ENCODE measurements around the gene POLH. TPM values are rescaled to one million over a fixed set of nuclear protein-coding genes. Genes with fewer than 3 reads are reported as not detected.

Gene POLH
- total and polyA plus RNA-seq, 2 of the 4 experiments (the other 2 are of a cell fraction) = 13.3 to 26.0 TPM

- Histone ChIP-seq H4K20me1 (ENCODE audit: insufficient read depth, low read length) (peaks cover 15% of the 10 kb centered on the region), H3K9ac (ENCODE audit: low read depth, low read length) (no peak overlapping the region), H3K27ac (ENCODE audit: insufficient read depth, low read length) (no peak overlapping the region), H3K14ac (replicated peaks; ENCODE audit: low read depth, low read length) (no peak overlapping the region), H2BK5ac (ENCODE audit: low read depth, low read length, poor library complexity, severe bottlenecking) (no peak overlapping the region), H3K4ac (ENCODE audit: low read depth, low read length) (no peak overlapping the region), H4K5ac (ENCODE audit: low read depth, low read length) (no peak overlapping the region), H4K8ac (ENCODE audit: low read depth in 2 of 2, low read length in 2 of 2) (no peak overlapping the region), H3K18ac (ENCODE audit: low read depth, low read length) (no peak overlapping the region), H3K56ac (ENCODE audit: extremely low read depth, insufficient read depth, low read length) (no peak overlapping the region), H2AK5ac (ENCODE audit: low read depth, low read length) (no peak overlapping the region), H2AK9ac (replicated peaks; ENCODE audit: low read depth, low read length, poor library complexity) (no peak overlapping the region), H3K4me1 (ENCODE audit: control insufficient read depth, insufficient read depth, low read length) (peaks cover 2% of the 10 kb centered on the region; the same call in 1 of the 2 replicates), H3K23ac (ENCODE audit: low read depth, low read length) (no peak overlapping the region), H2BK15ac (ENCODE audit: low read depth, low read length) (no peak overlapping the region), H3K27me3 (ENCODE audit: control insufficient read depth, insufficient read depth, low read length) (no peaks in the 10 kb centered on the region), H3K4me2 (ENCODE audit: low read depth, low read length) (no peak overlapping the region), H2BK20ac (ENCODE audit: low read depth, low read length) (no peak overlapping the region), H3K4me3 (ENCODE audit: insufficient read depth, low read depth, low read length) (no peak overlapping the region), H2BK120ac (ENCODE audit: low read depth, low read length) (no peak overlapping the region), H3K79me1 (ENCODE audit: low read depth in 1 of 2, low read length in 2 of 2) (peaks cover 20 to 39% of the 10 kb centered on the region in 2 experiments), H3K36me3 (ENCODE audit: control insufficient read depth, insufficient read depth, low read length) (peaks cover 31% of the 10 kb centered on the region), H3K9me1 (ENCODE audit: insufficient read depth, low read length) (peaks cover 3% of the 10 kb centered on the region), H4K91ac (ENCODE audit: insufficient read depth, low read depth, low read length) (no peak overlapping the region), H3K9me3 (ENCODE audit: control insufficient read depth, insufficient read depth, low read length) (no peaks in the 10 kb centered on the region), H2AFZ (replicated peaks; ENCODE audit: low read length, poor library complexity) (no peak overlapping the region)
- DNase-seq (no peak), ATAC-seq (ENCODE audit: low read depth) (no peak)
- POLR2A ChIA-PET (ENCODE audit: unreplicated experiment) = no interaction called here
- intact Hi-C loops (cut with micrococcal nuclease) (no loop called here), in situ Hi-C loops (cut with MboI; ENCODE audit: low sequenced_read_pairs) (no loop called here), dilution Hi-C loops (cut with HindIII; ENCODE audit: low sequenced_read_pairs, unreplicated experiment) (no loop called here)
- no TSS peak for BruUV-seq (replicated peaks)
- CTCF ChIA-PET = no interaction called here
- TF ChIP-seq RFX5 (IDR thresholded peaks at IDR 0.05; ENCODE audit: low read depth, low read length) = no peak
- TF ChIP-seq FOS (IDR thresholded peaks at IDR 0.05; ENCODE audit: low read depth, low read length) = no peak
- TF ChIP-seq CHD1 (IDR thresholded peaks at IDR 0.05; ENCODE audit: low read depth, low read length) = no peak
- TF ChIP-seq BHLHE40 (IDR thresholded peaks at IDR 0.05; ENCODE audit: low read depth, low read length) = no peak
- TF ChIP-seq POLR2A (IDR thresholded peaks at IDR 0.05; ENCODE audit: low read depth, low read length) = no peak
- no peak for TF ChIP-seq USF2 (IDR thresholded peaks at IDR 0.05; ENCODE audit: low read depth, low read length)
- TF ChIP-seq RCOR1 (IDR thresholded peaks at IDR 0.05; ENCODE audit: insufficient replicate concordance, low read length) = no peak
- no peak for TF ChIP-seq NFE2L2 (IDR thresholded peaks at IDR 0.05; ENCODE audit: low read depth, low read length)
- no peak for TF ChIP-seq MXI1 (IDR thresholded peaks at IDR 0.05; ENCODE audit: borderline replicate concordance, low read depth, low read length)
- no peak for TF ChIP-seq CEBPB (IDR thresholded peaks at IDR 0.05; ENCODE audit: low read depth, low read length)
- TF ChIP-seq, protein P1, sequence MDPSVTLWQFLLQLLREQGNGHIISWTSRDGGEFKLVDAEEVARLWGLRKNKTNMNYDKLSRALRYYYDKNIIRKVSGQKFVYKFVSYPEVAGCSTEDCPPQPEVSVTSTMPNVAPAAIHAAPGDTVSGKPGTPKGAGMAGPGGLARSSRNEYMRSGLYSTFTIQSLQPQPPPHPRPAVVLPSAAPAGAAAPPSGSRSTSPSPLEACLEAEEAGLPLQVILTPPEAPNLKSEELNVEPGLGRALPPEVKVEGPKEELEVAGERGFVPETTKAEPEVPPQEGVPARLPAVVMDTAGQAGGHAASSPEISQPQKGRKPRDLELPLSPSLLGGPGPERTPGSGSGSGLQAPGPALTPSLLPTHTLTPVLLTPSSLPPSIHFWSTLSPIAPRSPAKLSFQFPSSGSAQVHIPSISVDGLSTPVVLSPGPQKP (IDR thresholded peaks at IDR 0.05; ENCODE audit: borderline replicate concordance, low read depth, low read length) = no peak
- no peak for TF ChIP-seq MAZ (IDR thresholded peaks at IDR 0.05; ENCODE audit: borderline replicate concordance, low read depth, low read length)
- no peak for TF ChIP-seq MAFK (IDR thresholded peaks at IDR 0.05; ENCODE audit: low read depth, low read length)
- TF ChIP-seq SMC3 (IDR thresholded peaks at IDR 0.05; ENCODE audit: low read depth, low read length) = no peak
- TF ChIP-seq CTCF (conservative IDR thresholded peaks at IDR 0.05; ENCODE audit: low read depth, low read length) = no peak
- TF ChIP-seq RAD21 (IDR thresholded peaks at IDR 0.05; ENCODE audit: low read length) = no peak
- WGBS, 2 experiments (ENCODE audit: extremely low coverage in 2 of 2, insufficient read length in 1 of 2) = no CpG with 5 or more reads among the region's 5 CpGs
These were observed 6.9 kb downstream of the POLH start for GRCh38 chr6:43582911-43583310.
